GM20000 (cell line): Measurements from ENCODE around the gene THOC7.

Experiments
- DNase-seq: peaks from one replicate; pipeline ENCODE4 v3.0.0; 2012; ENCODE audit warnings: low spot score
- CTCF ChIP-seq: IDR thresholded peaks from 2 replicates; pipeline ENCODE4 v1.5.1; 2012; ENCODE audit warnings: mild to moderate bottlenecking, control low read depth; ENCODE audit errors: extremely low read depth, missing control alignments

Gene THOC7

GRCh38 chr3:63809607-63810006 is 54.0 kb downstream of the THOC7 start:
- TF ChIP-seq CTCF = no peak
- DNase-seq = no peak

GRCh38 chr3:63808633-63809032 is 55.0 kb downstream of the THOC7 start:
- no peak for TF ChIP-seq CTCF
- DNase-seq = no peak

GRCh38 chr3:63807961-63808565 is 55.5 kb downstream of the THOC7 start:
- no peak for DNase-seq
- no peak for TF ChIP-seq CTCF

GRCh38 chr3:63803911-63804310 is 59.7 kb downstream of the THOC7 start:
- no peak for DNase-seq
- no peak for TF ChIP-seq CTCF

GRCh38 chr3:63800097-63800496 is 63.5 kb downstream of the THOC7 start:
- DNase-seq = no peak
- no peak for TF ChIP-seq CTCF

GRCh38 chr3:63798949-63799348 is 64.7 kb downstream of the THOC7 start:
- no peak for DNase-seq
- TF ChIP-seq CTCF = no peak

- no peak for DNase-seq
- no peak for TF ChIP-seq CTCF
Observed at GRCh38 chr3:63798544-63798943, 65.1 kb downstream of the THOC7 start.
